DOHH2 (cell line): ENCODE results near the gene EPS8L3.
"Not testable (repeated sequence)": the region's sequence is repeated elsewhere in the genome, so short reads cannot be mapped to it uniquely, and the experiment has no call there.

Experiments
- H3F3A ChIP-seq: fragments of 200-600 bp; sonication (generic), shearing (Covaris generic); 2 replicates; pipeline ENCODE4 v1.6.0; 2016; ENCODE audit warnings: antibody characterized with exemption, mild to moderate bottlenecking; ENCODE audit not compliant: control insufficient read depth, insufficient read depth
- H3K27ac ChIP-seq: fragments of 200-600 bp; sonication (generic); 2 replicates; pipeline ENCODE4 v1.5.1; 2014; ENCODE audit warnings: low read depth, mild to moderate bottlenecking, low read length, moderate library complexity
- H3K27me3 ChIP-seq: fragments of 200-600 bp; sonication (generic); 2 replicates; pipeline ENCODE4 v1.6.1; 2014; ENCODE audit warnings: mild to moderate bottlenecking, low read length, mixed read lengths; ENCODE audit not compliant: control insufficient read depth
- H3K36me3 ChIP-seq: fragments of 200-600 bp; sonication (generic); 2 replicates; pipeline ENCODE4 v1.6.1; 2014; ENCODE audit warnings: mild to moderate bottlenecking, low read length, moderate library complexity, mixed read lengths; ENCODE audit not compliant: control insufficient read depth
- H3K4me1 ChIP-seq: fragments of 200-600 bp; sonication (generic); 2 replicates; pipeline ENCODE4 v1.6.1; 2014; ENCODE audit warnings: mild to moderate bottlenecking, low read length, mixed read lengths; ENCODE audit not compliant: control insufficient read depth
- H3K4me2 ChIP-seq: fragments of 200-600 bp; sonication (generic); 2 replicates; pipeline ENCODE4 v1.6.0; 2014; ENCODE audit warnings: mild to moderate bottlenecking, low read length, moderate library complexity
- H3K4me3 ChIP-seq: fragments of 200-600 bp; sonication (generic); 2 replicates; pipeline ENCODE4 v1.5.1; 2014; ENCODE audit warnings: mild to moderate bottlenecking, low read length, mixed read lengths
- H3K79me2 ChIP-seq: fragments of 200-600 bp; sonication (generic); 2 replicates; pipeline ENCODE4 v1.6.1; 2014; ENCODE audit warnings: mild to moderate bottlenecking, low read length, mixed read lengths; ENCODE audit not compliant: control insufficient read depth
- H3K9me2 ChIP-seq: fragments of 200-600 bp; sonication (generic); replicated peaks from 2 replicates; pipeline ENCODE4 v1.6.1; 2014; ENCODE audit warnings: mild to moderate bottlenecking, low read length, mixed read lengths; ENCODE audit not compliant: control insufficient read depth
- H3K9me3 ChIP-seq: fragments of 200-600 bp; sonication (generic); 2 replicates; pipeline ENCODE4 v1.6.1; 2014; ENCODE audit warnings: antibody characterized with exemption, low read length, mixed read lengths; ENCODE audit not compliant: control insufficient read depth, insufficient read depth
- H4K20me1 ChIP-seq: fragments of 200-600 bp; sonication (generic); 2 replicates; pipeline ENCODE4 v1.6.0; 2014; ENCODE audit warnings: low read depth, mild to moderate bottlenecking, antibody characterized with exemption, low read length, moderate library complexity; ENCODE audit not compliant: control insufficient read depth, insufficient read depth
- EZH2phosphoT487 ChIP-seq: fragments of 200-600 bp; sonication (generic); IDR thresholded peaks from 2 replicates; pipeline ENCODE4 v1.6.1; 2017; ENCODE audit warnings: borderline replicate concordance, mild to moderate bottlenecking, antibody characterized with exemption, low read length, moderate library complexity, mixed read lengths
- TF ChIP-seq, protein P1 (sequence below): fragments of 200-600 bp; sonication (generic); IDR thresholded peaks from one replicate; pipeline ENCODE4 v1.5.1; 2014; ENCODE audit warnings: antibody characterized with exemption, mild to moderate bottlenecking, low read depth, low read length; ENCODE audit not compliant: poor library complexity, severe bottlenecking

The EPS8L3 gene

DNA sequence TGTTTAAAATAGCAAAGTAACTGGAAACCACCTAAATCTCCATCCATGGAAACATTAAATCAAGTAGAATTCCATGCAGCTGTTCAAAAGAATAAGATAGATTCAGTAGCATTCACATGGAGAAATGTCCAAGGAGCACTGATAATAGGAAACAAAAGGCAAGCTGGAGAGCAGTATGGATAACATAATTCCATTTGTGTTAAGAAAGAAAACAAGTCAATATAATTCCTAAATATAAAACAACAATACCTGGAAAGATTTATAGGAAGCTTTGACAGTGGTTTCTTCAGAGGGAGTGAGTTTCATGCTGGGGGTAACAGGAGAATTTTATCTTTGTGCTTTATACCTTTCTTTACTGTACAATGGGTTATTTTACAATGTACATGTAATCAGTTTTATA lies 36.6 kb upstream of the EPS8L3 start:
- Histone ChIP-seq H3K27ac (no peak overlapping the region), H3K79me2 (no peaks in the 10 kb centered on the region), H4K20me1 (no peaks in the 10 kb centered on the region), H3K4me1 (no peaks in the 10 kb centered on the region), H3K9me3 (no peaks in the 10 kb centered on the region), H3K4me3 (no peak overlapping the region), H3K9me2 (no peaks in the 10 kb centered on the region), H3K4me2 (no peak overlapping the region), H3F3A (no peaks in the 10 kb centered on the region), H3K27me3 (peaks cover 10% of the 10 kb centered on the region; the same call in 1 of the 2 replicates), H3K36me3 (no peaks in the 10 kb centered on the region)
- no peak for TF ChIP-seq EZH2phosphoT487
- TF ChIP-seq, protein P1, sequence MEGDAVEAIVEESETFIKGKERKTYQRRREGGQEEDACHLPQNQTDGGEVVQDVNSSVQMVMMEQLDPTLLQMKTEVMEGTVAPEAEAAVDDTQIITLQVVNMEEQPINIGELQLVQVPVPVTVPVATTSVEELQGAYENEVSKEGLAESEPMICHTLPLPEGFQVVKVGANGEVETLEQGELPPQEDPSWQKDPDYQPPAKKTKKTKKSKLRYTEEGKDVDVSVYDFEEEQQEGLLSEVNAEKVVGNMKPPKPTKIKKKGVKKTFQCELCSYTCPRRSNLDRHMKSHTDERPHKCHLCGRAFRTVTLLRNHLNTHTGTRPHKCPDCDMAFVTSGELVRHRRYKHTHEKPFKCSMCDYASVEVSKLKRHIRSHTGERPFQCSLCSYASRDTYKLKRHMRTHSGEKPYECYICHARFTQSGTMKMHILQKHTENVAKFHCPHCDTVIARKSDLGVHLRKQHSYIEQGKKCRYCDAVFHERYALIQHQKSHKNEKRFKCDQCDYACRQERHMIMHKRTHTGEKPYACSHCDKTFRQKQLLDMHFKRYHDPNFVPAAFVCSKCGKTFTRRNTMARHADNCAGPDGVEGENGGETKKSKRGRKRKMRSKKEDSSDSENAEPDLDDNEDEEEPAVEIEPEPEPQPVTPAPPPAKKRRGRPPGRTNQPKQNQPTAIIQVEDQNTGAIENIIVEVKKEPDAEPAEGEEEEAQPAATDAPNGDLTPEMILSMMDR = no peak

DNA sequence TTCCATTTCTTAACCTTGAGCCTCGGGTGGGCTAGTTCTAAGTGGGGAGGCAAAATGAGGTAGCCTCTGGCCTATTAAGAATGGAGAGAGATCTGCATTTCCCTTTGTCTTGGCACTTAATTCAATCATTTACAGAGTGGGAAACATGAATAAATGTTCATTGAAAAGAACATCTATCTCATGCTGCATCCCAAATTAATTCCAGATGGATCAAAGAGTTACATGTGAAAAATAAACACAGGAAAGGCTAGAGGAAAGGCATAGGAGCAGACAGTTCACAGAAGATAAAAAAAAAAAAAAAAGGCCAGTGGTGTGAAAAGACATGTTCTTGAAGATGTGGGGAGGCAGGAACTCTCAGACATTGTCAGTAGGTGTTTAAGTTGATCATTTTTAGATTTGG lies 35.7 kb upstream of the EPS8L3 start:
- H3K9me2 ChIP-seq = no peaks in the 10 kb centered on the region

DNA sequence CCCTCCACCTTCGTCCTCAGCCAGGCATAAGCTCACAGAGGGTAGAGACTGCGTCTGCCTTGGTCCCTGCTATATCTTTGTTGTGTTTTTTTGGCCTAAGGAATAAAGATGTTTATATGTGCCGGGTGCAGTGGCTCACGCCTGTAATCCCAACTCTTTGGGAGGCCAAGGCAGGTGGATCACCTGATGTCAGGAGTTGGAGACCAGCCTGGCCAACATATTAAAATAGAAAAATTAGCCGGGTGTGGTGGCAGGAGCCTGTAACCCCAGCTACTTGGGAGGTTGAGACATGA lies 33.5 kb upstream of the EPS8L3 start:
- not testable (repeated sequence) for H3K27ac ChIP-seq, H3K4me3 ChIP-seq, H4K20me1 ChIP-seq, H3K9me2 ChIP-seq, H3K36me3 ChIP-seq, H3K4me1 ChIP-seq, H3K9me3 ChIP-seq, H3K79me2 ChIP-seq, H3F3A ChIP-seq, H3K4me2 ChIP-seq
- H3K27me3 ChIP-seq = peaks cover 10% of the 10 kb centered on the region; the same call in 1 of the 2 replicates

More for the DNA sequence above, 35.7 kb upstream of the EPS8L3 start:
- H3K9me3 ChIP-seq = no peaks in the 10 kb centered on the region
- H4K20me1 ChIP-seq = no peaks in the 10 kb centered on the region
- no peak overlapping the region for H3K4me3 ChIP-seq
- H3K36me3 ChIP-seq = no peaks in the 10 kb centered on the region
- peaks cover 10% of the 10 kb centered on the region; the same call in 1 of the 2 replicates for H3K27me3 ChIP-seq
- H3K4me1 ChIP-seq = no peaks in the 10 kb centered on the region
- H3F3A ChIP-seq = no peaks in the 10 kb centered on the region
- no peak overlapping the region for H3K27ac ChIP-seq
- no peak for TF ChIP-seq EZH2phosphoT487
- TF ChIP-seq, protein P1 = no peak
- no peaks in the 10 kb centered on the region for H3K79me2 ChIP-seq
- no peak overlapping the region for H3K4me2 ChIP-seq

DNA sequence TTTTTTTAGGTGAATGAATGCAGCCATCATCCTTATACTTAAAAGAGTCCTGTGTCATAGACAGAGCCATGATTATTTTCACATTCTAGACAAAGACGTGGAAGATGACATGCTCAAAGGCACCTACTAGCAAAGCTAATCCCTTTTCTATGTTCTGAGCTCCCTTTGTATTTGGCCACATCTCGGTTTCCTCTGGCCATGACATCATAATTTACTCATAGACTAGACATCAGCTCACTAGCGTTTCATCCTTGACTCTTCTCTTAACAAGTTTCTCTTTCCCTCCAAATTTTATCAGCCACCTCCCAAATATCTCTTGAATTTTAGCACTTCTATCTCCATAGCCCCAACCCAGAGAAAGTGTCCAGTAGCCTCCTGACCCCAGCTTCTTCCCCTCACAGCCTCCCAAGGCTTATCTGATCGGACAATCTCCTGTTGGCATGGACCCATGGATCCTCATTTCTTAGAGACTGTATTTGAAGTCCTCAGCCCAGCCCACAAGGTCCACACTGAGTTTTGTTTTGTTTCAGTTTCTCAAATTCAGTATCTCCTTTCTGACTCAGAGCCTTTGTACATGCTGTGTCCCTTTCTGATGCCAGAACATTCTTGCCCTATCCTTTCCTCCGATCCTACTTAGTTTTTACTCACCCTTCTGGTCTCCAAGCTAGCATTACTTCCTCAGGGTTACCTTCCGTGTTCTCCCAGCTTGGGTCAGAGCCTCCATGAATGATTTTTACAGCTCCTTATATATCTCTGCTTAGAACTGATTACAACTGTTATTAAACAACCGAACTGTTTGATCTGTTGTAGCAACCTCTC lies 33.0 kb upstream of the EPS8L3 start:
- Histone ChIP-seq H3K4me3 (no peak overlapping the region), H3K9me2 (no peaks in the 10 kb centered on the region), H3K27me3 (peaks cover 10% of the 10 kb centered on the region; the same call in 1 of the 2 replicates), H3K4me2 (no peak overlapping the region), H4K20me1 (no peaks in the 10 kb centered on the region), H3K9me3 (no peaks in the 10 kb centered on the region), H3K36me3 (no peaks in the 10 kb centered on the region), H3F3A (no peaks in the 10 kb centered on the region), H3K27ac (no peak overlapping the region), H3K4me1 (no peaks in the 10 kb centered on the region), H3K79me2 (no peaks in the 10 kb centered on the region)
- TF ChIP-seq EZH2phosphoT487 = no peak
- TF ChIP-seq, protein P1 = no peak
